CD4-positive, alpha-beta T cell treated with Interleukin-4 for 1 hour (primary cell): ENCODE measurements around the gene MEA1.
"Not testable (repeated sequence)": the region's sequence is repeated elsewhere in the genome, so short reads cannot be mapped to it uniquely, and the experiment has no call there.

Source experiments
- DNase-seq, 2 donors: peaks; one replicate each; pipeline ENCODE4 v3.0.0-alpha.2; 2020 to 2022

Gene MEA1

DNA sequence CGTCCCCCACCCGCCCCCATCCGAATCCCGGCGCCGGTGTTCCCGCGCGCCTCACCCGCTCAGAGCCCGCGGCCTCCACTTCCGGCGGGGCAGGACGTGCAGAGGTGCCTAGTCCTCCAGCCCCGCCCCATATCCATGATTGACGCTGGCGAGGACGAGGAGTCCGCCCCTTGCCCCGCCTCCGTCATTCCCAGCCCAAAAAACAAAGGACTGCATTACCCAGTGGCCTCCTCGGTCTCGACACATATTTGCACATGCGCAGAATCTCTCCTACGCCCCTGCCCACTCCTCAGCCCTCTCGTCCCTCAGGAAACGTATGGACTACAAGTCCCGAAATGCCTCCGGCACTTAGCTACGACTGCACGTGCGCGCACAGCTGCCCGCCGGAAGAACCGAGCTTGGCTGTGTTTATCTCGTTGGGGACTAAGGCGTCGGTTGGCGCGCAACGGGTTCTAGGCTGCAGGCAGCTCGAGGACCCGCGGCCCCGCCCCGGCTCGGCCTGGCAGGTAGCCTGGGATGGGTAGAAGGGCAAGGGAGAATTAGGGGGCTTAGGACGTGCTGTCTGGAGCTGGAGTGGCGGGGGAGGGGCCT, at the start of gene MEA1, which contains the start of gene KLHDC3:
Gene MEA1, minus strand, starts transcription at position 104 of the 591 bp plus-strand sequence. CDS start 133 bp downstream, outside the sequence.
Gene KLHDC3, plus strand, starts transcription at position 407 of the 591 bp plus-strand sequence. CDS start 2,944 bp downstream, outside the sequence.
- peak; percentile 100 for DNase-seq

DNA sequence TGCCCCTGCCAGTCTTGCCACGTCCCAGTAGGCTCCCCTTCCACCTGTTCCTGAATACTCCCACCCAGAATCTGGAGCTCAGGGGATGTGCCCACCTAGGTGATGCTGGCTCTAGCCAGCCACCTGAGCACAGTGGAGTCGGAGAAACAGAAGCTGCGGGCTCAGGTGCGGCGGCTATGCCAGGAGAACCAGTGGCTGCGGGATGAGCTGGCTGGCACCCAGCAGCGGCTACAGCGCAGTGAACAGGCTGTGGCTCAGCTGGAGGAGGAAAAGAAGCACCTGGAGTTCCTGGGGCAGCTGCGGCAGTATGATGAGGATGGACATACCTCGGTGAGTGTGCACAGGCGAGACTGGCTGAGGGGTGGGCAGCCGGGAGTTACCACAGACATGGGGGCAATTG, 49.1 kb upstream of the MEA1 start:
- no peak for DNase-seq

- DNase-seq, result no peak
Observed at GRCh38 chr6:43061861-43062260, 48.1 kb upstream of the MEA1 start.

GRCh38 chr6:43060755-43061633, 47.2 kb upstream of the MEA1 start:
- no peak for DNase-seq

- no peak for DNase-seq
Observed at GRCh38 chr6:43060034-43060754, 46.4 kb upstream of the MEA1 start.

GRCh38 chr6:43059168-43060033, 45.7 kb upstream of the MEA1 start, which contains the start of the genes KLC4 and MRPL2:
Gene KLC4 (plus strand): TSS chr6:43059631. CDS start chr6:43061336, 1,705 bp downstream.
Gene MRPL2 (minus strand): TSS chr6:43059434. CDS start chr6:43059381, 53 bp downstream.
- DNase-seq, result peak; percentile 99

DNA sequence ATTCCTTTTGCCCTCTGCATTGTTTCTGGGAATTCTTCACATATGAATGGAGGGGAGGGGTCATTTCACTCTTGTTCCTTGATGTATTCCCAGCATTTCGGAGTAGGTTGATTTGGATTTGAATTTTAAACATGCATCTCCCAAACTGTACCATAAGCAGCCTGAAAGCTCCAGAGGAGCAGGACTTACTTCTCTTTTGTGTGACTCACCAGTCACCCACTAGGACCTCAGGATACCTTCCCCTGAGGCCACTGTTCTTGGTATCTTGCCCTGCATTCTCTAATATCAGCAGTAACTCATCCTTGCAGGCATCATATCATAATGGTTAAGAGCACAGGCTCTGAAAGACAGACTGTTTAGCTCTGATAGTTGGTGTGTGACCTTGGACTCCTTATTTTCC, 44.8 kb upstream of the MEA1 start:
- no peak for DNase-seq

DNA sequence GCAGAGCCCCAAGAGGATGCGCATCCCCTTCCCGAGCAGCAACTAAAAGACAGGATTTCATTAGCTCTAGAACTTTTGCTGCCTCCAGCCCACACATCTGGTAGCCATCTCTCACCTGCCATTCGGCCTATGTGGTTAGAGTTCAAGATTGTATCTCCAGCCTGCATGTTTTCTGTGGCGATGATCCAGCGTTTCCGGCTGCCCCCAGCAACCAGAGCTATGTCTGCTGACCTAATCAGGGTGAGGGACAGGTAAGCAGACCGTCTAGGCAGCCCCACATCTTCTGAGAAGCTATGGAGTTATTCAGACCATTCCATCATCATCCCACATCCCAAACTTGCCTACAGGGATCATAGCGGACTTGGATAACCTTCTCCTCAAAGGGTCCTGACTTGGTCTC, 42.2 kb upstream of the MEA1 start:
- no peak for DNase-seq

DNA sequence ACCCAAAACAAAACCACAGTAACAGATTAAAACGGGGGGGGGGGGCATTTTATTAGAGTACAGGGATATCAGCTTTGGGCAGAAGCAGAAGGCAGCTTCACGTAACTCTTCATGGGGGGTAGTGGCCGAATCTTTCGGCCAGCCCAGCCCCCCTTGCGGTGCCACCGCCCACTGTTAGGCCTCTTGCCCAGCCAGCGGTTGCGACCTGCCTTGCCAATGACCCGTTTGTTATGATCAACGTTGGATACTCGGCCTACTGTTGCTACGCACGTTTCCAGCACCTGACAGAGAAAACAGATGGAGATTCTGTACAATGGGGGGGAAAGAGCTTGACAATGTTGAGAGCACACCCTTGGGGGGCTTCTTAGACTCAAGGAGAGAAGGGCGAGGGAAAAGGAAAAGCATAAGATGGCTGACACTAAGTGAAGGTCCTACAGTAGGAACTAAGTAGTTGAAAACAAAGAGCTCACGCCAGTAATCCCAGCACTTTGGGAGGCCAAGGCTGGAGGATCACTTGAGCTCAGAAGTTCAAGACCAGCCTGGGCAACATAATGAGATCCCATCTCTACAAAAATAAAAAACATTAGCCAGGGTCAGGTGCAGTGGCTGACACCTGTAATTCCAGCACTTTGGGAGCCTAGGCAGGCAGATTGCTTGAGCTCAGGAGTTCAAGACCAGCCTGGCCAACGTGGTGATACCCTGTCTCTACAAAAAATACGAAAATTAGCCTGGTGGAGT, 40.6 kb upstream of the MEA1 start:
- no peak for DNase-seq

DNA sequence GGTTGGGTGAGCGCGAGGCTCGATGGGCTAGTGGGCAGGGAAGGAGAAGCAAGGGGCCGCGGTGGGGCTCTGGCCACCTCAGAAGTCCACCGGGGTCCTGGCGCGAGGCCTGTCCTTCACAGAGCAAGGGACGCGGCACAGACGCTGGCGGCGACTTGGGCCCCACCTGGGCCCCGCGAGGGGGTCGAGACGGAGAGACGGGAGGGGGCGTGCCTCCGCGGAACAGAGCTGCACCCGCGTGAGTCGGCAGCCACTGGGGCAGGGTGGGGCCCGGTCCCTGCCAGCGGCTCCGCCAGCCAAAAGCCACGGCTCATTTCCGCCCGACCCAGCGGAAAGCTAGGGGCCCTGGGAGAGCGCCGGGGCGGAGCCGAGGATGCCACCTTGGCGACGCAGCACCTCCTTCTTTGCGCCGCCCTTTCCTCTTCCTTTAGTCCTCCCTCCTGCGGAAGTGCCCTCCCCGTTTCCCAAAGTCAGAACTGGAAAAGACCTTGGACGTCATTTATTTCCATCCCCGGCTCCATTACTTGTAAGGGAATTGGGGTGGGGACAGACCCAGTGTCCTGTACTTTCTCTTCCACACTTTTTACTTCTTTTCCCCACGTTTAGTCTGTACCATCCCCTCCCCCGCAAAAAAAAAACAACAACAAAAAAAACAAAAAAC, 39.9 kb upstream of the MEA1 start, which contains the start of gene CUL7:
Gene CUL7, minus strand, starts transcription at position 307 of the 661 bp plus-strand sequence. CDS start 1,063 bp downstream, outside the sequence.
- peak; percentile 88 to 91 for DNase-seq

GRCh38 chr6:43052842-43053544, 39.2 kb upstream of the MEA1 start:
- DNase-seq, result no peak

GRCh38 chr6:43052225-43052841, 38.6 kb upstream of the MEA1 start:
- no peak for DNase-seq

DNA sequence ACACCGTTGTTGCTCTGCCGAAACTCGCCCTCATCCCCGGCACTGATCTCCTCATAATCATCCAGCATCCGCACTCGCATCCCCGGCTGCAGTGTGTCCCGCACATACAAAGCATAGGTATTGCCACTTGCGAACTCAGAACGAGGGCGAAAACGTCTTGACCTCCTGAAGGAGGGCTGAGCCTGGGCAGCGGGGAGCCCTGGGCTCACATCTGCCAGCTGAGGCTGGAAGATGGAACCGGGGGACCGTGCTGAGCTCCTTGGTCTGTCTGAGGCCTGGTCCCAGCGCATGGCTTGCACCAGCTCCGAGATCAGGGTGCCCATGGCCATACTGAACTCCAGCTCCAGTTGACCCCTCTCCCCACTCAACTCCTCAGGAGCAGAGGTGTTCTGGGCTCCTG, 37.2 kb upstream of the MEA1 start:
- no peak for DNase-seq

- DNase-seq, result no peak
Observed at GRCh38 chr6:43047998-43048397, 34.3 kb upstream of the MEA1 start.

GRCh38 chr6:43045371-43045930, 31.7 kb upstream of the MEA1 start:
- DNase-seq, result no peak

DNA sequence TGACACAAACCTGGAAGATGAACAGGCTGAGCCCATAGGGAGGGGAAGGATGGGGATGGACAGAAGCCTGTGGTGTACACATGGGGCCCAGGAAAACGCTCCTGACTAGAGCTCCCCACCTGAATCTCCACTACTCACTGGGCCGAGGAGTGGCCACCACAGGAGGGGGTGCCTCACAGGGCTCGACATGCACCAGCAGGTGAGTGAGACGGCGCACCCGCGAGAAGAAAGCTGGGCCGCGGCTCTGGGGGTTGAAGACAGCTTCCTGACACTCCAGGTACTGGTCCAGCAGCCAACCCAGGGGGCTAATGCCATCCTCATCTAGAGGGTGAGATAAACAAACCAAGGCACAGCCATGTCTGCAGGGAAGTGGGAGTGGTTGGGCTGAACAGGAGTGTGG, 29.6 kb upstream of the MEA1 start:
- DNase-seq, result no peak

DNA sequence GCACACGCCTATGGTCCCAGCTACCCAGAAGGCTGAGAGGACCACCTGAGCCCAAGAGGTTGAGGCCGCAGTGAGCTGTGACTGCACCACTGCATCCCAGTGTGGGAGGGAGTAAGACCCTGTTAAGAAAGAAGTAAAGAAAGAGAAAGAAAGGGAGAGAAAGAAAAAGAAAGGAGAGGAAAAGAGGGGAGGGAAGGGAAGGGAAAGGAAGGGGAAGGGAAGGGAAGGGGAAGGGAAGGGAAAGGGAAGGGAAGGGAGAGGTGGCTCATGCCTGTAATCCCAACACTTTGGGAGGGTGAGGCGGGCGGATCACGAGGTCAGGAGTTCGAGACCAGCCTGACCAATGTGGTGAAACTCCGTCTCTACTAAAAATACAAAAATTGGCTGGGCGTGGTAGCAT, 27.7 kb upstream of the MEA1 start:
- DNase-seq, result not testable (repeated sequence)

DNA sequence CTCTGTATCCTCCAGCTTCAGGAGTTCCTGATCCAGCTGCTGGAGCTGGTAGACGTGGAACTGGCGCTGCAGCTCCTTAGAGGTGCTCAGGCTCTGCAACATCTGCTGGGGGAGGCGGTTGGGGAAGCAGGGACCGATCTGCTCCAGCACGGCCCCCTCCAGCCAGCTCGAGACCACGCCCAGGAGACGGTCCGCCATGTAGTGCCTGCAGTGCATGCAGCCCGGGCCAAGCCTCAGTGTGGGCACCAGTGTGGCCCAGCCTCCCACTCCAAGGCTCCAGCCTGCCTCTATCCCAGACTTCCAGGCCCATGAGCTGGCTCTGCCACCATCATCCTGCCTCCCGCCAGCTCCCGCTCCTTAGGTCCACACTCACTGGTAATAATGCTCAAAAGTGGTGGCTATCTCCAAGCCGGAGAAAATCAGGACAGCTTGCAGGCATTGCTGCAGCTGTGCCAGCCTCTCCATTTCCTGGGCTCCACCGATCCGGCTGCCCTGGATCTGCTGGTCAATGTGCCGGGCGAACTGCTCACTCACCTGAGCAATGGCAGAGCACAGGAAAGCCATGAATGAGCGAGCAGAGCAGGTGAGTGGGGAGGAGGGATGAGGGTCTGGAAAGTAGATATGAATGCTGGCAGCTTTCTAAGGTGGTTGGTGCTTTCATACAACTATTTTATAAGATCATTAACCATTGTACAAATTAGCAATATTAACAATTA, 27.0 kb upstream of the MEA1 start:
- DNase-seq, result no peak

DNA sequence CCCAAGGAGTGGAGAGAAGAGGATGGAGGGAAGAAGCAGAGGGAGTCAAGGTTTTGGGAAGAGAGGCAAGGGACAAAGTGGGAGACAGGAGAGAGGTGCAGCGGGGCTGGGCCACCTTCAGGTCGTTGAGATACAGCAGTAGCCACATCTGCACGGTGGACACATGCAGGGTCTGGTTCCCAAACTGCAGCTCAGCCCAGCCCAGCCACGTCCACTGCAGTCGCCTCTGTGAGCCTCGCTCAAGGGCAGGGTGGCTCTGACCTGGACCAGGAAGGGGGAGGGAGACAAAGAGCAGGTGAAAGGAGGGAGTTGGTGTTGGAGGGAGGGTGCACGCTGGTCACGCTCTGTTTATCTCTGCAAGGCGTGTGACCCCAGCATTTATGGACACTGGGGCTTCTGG, 25.0 kb upstream of the MEA1 start:
- DNase-seq, result no peak
